OCI-LY3 (cell line): ENCODE data around the gene MYO7A.

Source experiments
- H2AFZ ChIP-seq: fragments of 200-600, 300-600 bp; shearing (Covaris generic); 2 replicates; pipeline ENCODE4 v1.6.0; 2014; ENCODE audit warnings: antibody characterized with exemption, low read depth, low read length
- H3K27ac ChIP-seq: fragments of 200-600, 300-600 bp; sonication (generic); 2 replicates; pipeline ENCODE4 v1.5.1; 2014; ENCODE audit warnings: mild to moderate bottlenecking, low read length, moderate library complexity, mixed read lengths
- H3K27me3 ChIP-seq: fragments of 200-600, 300-600 bp; sonication (generic); 2 replicates; pipeline ENCODE4 v1.6.1; 2014; ENCODE audit warnings: low read depth, low read length, mixed read lengths
- H3K36me3 ChIP-seq: fragments of 200-600, 300-600 bp; sonication (generic); replicated peaks from 2 replicates; pipeline ENCODE3; 2014; ENCODE audit warnings: low read depth, low read length, mixed read lengths
- H3K4me1 ChIP-seq: fragments of 300-600, 200-600 bp; sonication (generic); 2 replicates; pipeline ENCODE4 v1.6.1; 2014; ENCODE audit warnings: low read length, mixed read lengths
- H3K4me2 ChIP-seq: fragments of 200-600, 300-600 bp; sonication (generic); 2 replicates; pipeline ENCODE4 v1.6.1; 2014; ENCODE audit warnings: low read length, mixed read lengths
- H3K4me3 ChIP-seq: fragments of 300-600, 200-600 bp; sonication (generic); 2 replicates; pipeline ENCODE4 v1.5.1; 2014; ENCODE audit warnings: antibody characterized with exemption, mild to moderate bottlenecking, low read length, moderate library complexity
- H3K79me2 ChIP-seq: fragments of 300-600, 200-600 bp; shearing (Covaris generic); 2 replicates; pipeline ENCODE4 v1.6.1; 2014; ENCODE audit warnings: mild to moderate bottlenecking, low read length, mixed read lengths
- H3K9ac ChIP-seq: fragments of 300-600, 200-600 bp; shearing (Covaris generic); 2 replicates; pipeline ENCODE4 v1.6.0; 2014; ENCODE audit warnings: mild to moderate bottlenecking, low read length, moderate library complexity
- H3K9me3 ChIP-seq: fragments of 200-600, 300-600 bp; shearing (Covaris generic); 2 replicates; pipeline ENCODE4 v1.6.1; 2014; ENCODE audit warnings: low read length, mixed read lengths; ENCODE audit not compliant: insufficient read depth
- H4K20me1 ChIP-seq: fragments of 200-600, 300-600 bp; sonication (generic); 2 replicates; pipeline ENCODE4 v1.6.1; 2016; ENCODE audit warnings: low read length, mixed read lengths; ENCODE audit not compliant: insufficient read depth
- EZH2phosphoT487 ChIP-seq: fragments of 200-600 bp; shearing (Covaris generic); IDR thresholded peaks from 2 replicates; pipeline ENCODE4 v1.6.1; 2018; ENCODE audit warnings: antibody characterized with exemption, mixed run types, low read depth
- TF ChIP-seq, protein P1 (sequence below): fragments of 200-600, 300-600 bp; sonication (generic); IDR thresholded peaks from 2 replicates; pipeline ENCODE4 v1.5.1; 2014; ENCODE audit warnings: antibody characterized with exemption, low read length, low read depth

MYO7A gene

DNA sequence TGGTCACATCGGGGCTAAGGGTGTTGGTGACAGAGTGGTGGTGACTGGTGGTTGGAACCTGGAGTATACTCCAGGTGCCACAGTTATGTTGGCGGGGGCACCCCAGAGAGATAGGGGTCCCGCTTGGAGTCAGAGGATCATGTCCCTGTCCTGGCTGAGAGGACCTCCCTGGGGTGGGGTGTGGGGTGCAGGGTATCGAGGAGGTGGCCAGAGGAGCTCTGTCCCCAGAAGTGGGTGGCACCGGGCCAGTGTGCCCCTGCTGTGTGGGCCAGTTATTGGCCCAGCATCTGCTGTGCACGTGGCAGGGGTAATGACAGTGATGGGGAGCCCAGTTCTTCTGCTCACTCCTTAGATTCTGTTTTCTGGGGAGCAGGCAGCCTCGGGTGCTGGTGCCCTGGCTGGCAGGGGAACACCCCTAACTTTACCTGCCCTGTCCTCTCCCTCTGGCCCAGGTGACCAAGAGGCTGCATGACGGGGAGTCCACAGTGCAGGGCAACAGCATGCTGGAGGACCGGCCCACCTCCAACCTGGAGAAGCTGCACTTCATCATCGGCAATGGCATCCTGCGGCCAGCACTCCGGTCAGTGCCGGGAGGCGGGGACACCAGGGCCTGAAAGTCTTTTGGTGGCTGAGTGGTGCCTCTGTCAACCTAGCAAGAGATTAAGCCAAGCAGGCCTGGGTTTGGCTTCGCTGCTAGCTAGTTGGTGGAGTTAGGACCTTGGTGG is 56.3 kb downstream of the MYO7A start:
- H3K36me3 ChIP-seq = no peaks in the 10 kb centered on the region

DNA sequence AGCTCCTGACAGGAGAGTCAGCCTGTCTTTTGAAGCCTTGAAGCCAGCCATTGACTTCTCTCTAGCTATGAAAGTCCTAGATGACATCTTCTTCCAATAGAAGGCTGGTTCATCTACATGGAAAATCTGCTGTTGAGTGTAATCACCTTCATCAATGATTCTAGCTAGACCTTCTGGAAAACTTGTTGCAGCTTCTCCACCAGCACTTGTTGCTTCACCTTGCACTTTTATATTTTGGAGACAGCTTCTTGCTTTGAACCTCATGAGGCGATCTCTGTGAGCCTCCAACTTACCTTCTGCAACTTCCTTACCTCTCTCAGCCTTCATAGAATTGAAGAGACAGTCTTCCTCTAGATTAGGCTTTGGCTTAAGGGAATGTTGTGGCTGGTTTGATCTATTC is 58.3 kb downstream of the MYO7A start:
- Histone ChIP-seq H3K36me3 (no peaks in the 10 kb centered on the region), H3K79me2 (no peaks in the 10 kb centered on the region), H3K27ac (no peak overlapping the region), H3K9ac (no peak overlapping the region), H2AFZ (no peak overlapping the region), H3K27me3 (no peaks in the 10 kb centered on the region), H3K9me3 (no peaks in the 10 kb centered on the region), H3K4me2 (no peak overlapping the region), H3K4me3 (no peak overlapping the region), H4K20me1 (no peaks in the 10 kb centered on the region), H3K4me1 (peaks cover 12% of the 10 kb centered on the region)
- TF ChIP-seq, protein P1, sequence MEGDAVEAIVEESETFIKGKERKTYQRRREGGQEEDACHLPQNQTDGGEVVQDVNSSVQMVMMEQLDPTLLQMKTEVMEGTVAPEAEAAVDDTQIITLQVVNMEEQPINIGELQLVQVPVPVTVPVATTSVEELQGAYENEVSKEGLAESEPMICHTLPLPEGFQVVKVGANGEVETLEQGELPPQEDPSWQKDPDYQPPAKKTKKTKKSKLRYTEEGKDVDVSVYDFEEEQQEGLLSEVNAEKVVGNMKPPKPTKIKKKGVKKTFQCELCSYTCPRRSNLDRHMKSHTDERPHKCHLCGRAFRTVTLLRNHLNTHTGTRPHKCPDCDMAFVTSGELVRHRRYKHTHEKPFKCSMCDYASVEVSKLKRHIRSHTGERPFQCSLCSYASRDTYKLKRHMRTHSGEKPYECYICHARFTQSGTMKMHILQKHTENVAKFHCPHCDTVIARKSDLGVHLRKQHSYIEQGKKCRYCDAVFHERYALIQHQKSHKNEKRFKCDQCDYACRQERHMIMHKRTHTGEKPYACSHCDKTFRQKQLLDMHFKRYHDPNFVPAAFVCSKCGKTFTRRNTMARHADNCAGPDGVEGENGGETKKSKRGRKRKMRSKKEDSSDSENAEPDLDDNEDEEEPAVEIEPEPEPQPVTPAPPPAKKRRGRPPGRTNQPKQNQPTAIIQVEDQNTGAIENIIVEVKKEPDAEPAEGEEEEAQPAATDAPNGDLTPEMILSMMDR = no peak
- TF ChIP-seq EZH2phosphoT487 = no peak

More for the DNA sequence above, 56.3 kb downstream of the MYO7A start:
- Histone ChIP-seq H3K9me3 (no peaks in the 10 kb centered on the region), H3K4me2 (no peak overlapping the region), H2AFZ (no peak overlapping the region), H3K79me2 (no peaks in the 10 kb centered on the region), H3K4me3 (no peak overlapping the region), H3K27ac (no peak overlapping the region), H3K9ac (no peak overlapping the region), H3K27me3 (no peaks in the 10 kb centered on the region), H4K20me1 (no peaks in the 10 kb centered on the region), H3K4me1 (peaks cover 12% of the 10 kb centered on the region)
- TF ChIP-seq EZH2phosphoT487 = no peak
- TF ChIP-seq, protein P1 = no peak

DNA sequence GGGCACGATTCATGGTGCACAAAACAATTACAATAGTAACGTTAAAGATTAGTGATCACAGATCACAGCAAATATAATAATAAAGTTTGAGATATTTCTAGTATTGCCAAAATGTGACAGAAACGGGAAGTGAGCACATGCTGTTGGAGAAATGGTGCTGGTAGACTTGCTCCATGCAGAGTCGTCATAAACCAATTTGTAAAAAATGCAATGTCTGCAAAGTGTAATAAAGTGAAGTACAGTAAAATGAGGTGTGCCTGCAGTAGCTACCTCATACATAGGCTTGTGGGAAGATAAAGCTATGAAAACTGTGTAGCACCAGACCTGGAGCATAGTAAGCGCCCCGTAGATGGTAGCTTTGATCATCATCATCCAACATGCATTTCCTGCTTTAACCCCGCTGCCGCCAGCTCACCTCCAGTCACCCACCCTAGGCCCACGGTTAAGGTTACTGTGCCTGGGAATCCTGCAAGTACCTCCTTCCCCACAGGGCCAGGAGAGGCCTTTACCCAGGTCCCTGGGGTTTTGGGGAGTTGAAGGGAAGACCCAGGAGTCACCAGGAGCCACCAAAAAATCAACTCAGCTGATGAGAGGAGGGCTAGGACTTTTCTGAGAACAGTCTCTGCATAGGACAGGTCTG is 59.2 kb downstream of the MYO7A start:
- H3K9ac ChIP-seq = no peak overlapping the region
- no peak overlapping the region for H3K27ac ChIP-seq
- no peaks in the 10 kb centered on the region for H3K36me3 ChIP-seq
- H3K4me1 ChIP-seq = peaks cover 12% of the 10 kb centered on the region
- H2AFZ ChIP-seq = no peak overlapping the region
- no peaks in the 10 kb centered on the region for H3K27me3 ChIP-seq
- no peaks in the 10 kb centered on the region for H3K9me3 ChIP-seq
- no peaks in the 10 kb centered on the region for H4K20me1 ChIP-seq
- H3K4me3 ChIP-seq = no peak overlapping the region
- 0 out of 2 replicates have a peak overlapping the region, but pooled peaks have one; percentile 12 for H3K4me2 ChIP-seq
- TF ChIP-seq, protein P1 = no peak
- TF ChIP-seq EZH2phosphoT487 = no peak
- H3K79me2 ChIP-seq = no peaks in the 10 kb centered on the region

DNA sequence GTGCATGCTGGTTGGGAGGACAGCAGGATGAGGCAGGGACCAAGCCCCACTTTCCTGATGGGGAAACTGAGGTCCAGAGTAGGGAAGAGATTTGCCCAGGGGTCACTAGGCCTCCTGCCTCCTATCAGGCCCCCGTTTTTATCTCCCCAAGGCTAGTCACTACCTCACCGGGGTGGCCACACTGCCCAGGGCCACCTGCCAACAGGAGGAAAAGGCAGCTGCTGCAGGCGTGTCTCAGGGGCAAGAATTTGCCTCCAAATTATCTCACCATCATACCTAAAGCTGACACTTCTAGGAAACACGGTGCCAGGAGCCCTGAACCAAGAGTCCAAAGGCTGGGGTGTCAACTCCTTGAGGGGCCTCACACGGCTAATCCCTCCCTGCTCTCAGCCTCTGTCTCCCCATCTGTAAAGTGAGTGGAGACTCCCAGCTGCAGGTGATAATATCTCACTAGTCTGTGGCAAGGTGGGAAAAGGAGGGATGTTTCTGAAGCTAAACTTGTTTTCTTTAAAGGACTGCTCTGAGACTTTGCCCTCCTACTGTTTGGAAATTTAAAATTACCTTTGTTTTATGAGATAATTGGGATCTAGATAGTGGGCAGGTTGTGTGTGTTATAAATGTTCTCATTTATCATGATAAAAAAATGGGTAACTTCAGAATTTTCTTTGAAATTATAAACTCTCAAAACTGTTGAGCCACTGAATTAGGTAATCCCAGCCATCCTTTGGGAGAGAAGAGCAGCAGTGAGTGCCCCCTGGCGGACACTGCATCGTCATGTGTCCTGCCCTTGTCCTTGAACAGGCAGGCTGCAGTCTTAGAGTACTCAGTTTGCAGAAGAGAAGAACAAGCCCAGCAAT is 60.0 kb downstream of the MYO7A start:
- Histone ChIP-seq H2AFZ (no peak overlapping the region), H3K4me2 (no peak overlapping the region), H3K27ac (no peak overlapping the region), H3K4me3 (no peak overlapping the region), H3K36me3 (no peaks in the 10 kb centered on the region), H3K9ac (no peak overlapping the region), H3K79me2 (no peaks in the 10 kb centered on the region), H3K4me1 (peaks cover 12% of the 10 kb centered on the region), H3K9me3 (no peaks in the 10 kb centered on the region), H4K20me1 (no peaks in the 10 kb centered on the region), H3K27me3 (no peaks in the 10 kb centered on the region)
- TF ChIP-seq, protein P1 = peak; percentile 96
- TF ChIP-seq EZH2phosphoT487 = no peak
